GM21360 (cell line): ENCODE measurements around the gene SOX6.
"Not testable (repeated sequence)": the region's sequence is repeated elsewhere in the genome, so short reads cannot be mapped to it uniquely, and the experiment has no call there.

Experiments used
- ATAC-seq: cut with Tn5 transposase; IDR thresholded peaks from one replicate; pipeline ENCODE4 v1.9.1; 2021; ENCODE audit warnings: mild to moderate bottlenecking, moderate library complexity; ENCODE audit not compliant: unreplicated experiment

The SOX6 gene

GRCh38 chr11:16356057-16356760 is at the start of gene SOX6:
Gene SOX6, minus strand, starts transcription at chr11:16356546. Its CDS starts 15,298 bp downstream, at chr11:16341248.
- ATAC-seq, result no peak

- no peak for ATAC-seq
Measured at GRCh38 chr11:16404781-16405285, 48.5 kb upstream of the SOX6 start.

GRCh38 chr11:16403851-16404250 is 47.5 kb upstream of the SOX6 start:
- no peak for ATAC-seq

GRCh38 chr11:16403448-16403803 is 47.1 kb upstream of the SOX6 start:
- no peak for ATAC-seq

- ATAC-seq, result no peak
Measured at GRCh38 chr11:16402654-16403447, 46.5 kb upstream of the SOX6 start.

- ATAC-seq, result no peak
Measured at GRCh38 chr11:16397390-16397789, 41.0 kb upstream of the SOX6 start.

GRCh38 chr11:16395601-16396000 is 39.3 kb upstream of the SOX6 start:
- ATAC-seq, result no peak

- no peak for ATAC-seq
Measured at GRCh38 chr11:16394947-16395346, 38.6 kb upstream of the SOX6 start.

- ATAC-seq, result no peak
Measured at GRCh38 chr11:16393340-16393739, 37.0 kb upstream of the SOX6 start.

GRCh38 chr11:16392616-16393015 is 36.3 kb upstream of the SOX6 start:
- no peak for ATAC-seq

- not testable (repeated sequence) for ATAC-seq
Measured at GRCh38 chr11:16390826-16391225, 34.5 kb upstream of the SOX6 start.

- no peak for ATAC-seq
Measured at GRCh38 chr11:16385099-16385498, 28.8 kb upstream of the SOX6 start.

- no peak for ATAC-seq
Measured at GRCh38 chr11:16382638-16383380, 26.5 kb upstream of the SOX6 start.

- no peak for ATAC-seq
Measured at GRCh38 chr11:16382186-16382585, 25.8 kb upstream of the SOX6 start.

GRCh38 chr11:16380941-16381568 is 24.7 kb upstream of the SOX6 start:
- no peak for ATAC-seq

- ATAC-seq, result no peak
Measured at GRCh38 chr11:16378906-16379305, 22.6 kb upstream of the SOX6 start.

- no peak for ATAC-seq
Measured at GRCh38 chr11:16377746-16378145, 21.4 kb upstream of the SOX6 start.

GRCh38 chr11:16375664-16376063 is 19.3 kb upstream of the SOX6 start:
- not testable (repeated sequence) for ATAC-seq

GRCh38 chr11:16373768-16374167 is 17.4 kb upstream of the SOX6 start:
- no peak for ATAC-seq

GRCh38 chr11:16372355-16372754 is 16.0 kb upstream of the SOX6 start:
- ATAC-seq, result no peak

GRCh38 chr11:16367252-16367651 is 10.9 kb upstream of the SOX6 start:
- ATAC-seq, result no peak
